ENCODE results near the gene ERGIC1. TPM values are rescaled to one million over a fixed set of nuclear protein-coding genes. Genes with fewer than 3 reads are reported as not detected.
A peak's percentile ranks its signal among the peaks of the same experiment; 100 is the strongest.

The ERGIC1 gene
- total RNA-seq, 1 donor from 2014 or later: 46.4 TPM

DNA sequence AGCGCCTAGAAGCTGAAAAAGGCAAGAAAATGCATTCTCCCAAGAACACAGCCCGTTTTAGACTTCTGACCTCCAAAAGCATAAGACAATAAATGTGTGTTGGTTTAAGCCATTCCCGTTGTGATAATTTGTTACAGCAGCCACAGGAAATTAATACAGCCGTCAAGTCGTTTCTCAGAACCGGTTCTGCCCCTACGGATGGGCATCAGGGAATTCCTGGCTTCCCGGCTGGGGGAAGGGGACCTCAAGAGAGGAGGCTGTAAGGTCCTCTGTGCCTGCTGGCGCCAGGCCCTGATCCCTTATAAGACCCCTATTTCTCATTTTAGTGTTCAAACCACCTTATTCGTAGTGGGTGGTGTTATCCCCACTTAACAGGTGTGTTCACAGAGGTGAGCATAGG, 74.6 kb downstream of the ERGIC1 start:
- no peak overlapping the region for H3K4me3 ChIP-seq (ENCODE audit: low read length in 3 of 3)
- H3K36me3 ChIP-seq (ENCODE audit: control insufficient read depth in 3 of 3, insufficient read depth in 3 of 3, low read length in 3 of 3): peaks cover 4 to 13% (median 11%) of the 10 kb centered on the region in 3 donors
- peaks cover 22 to 34% (median 33%) of the 10 kb centered on the region in 3 donors for H3K4me1 ChIP-seq (ENCODE audit: control insufficient read depth in 3 of 3, insufficient read depth in 3 of 3, low read length in 3 of 3)
- H3K27ac ChIP-seq (ENCODE audit: low read depth, low read length): no peak overlapping the region
- no peak overlapping the region for H3K9ac ChIP-seq (ENCODE audit: low read depth in 1 of 3, low read length in 3 of 3)
- no peaks in the 10 kb centered on the region for H3K9me3 ChIP-seq (ENCODE audit: control insufficient read depth in 3 of 3, low read length in 3 of 3)
- H3K27me3 ChIP-seq (ENCODE audit: control insufficient read depth in 3 of 3, insufficient read depth in 3 of 3, low read length in 3 of 3): no peaks in the 10 kb centered on the region

DNA sequence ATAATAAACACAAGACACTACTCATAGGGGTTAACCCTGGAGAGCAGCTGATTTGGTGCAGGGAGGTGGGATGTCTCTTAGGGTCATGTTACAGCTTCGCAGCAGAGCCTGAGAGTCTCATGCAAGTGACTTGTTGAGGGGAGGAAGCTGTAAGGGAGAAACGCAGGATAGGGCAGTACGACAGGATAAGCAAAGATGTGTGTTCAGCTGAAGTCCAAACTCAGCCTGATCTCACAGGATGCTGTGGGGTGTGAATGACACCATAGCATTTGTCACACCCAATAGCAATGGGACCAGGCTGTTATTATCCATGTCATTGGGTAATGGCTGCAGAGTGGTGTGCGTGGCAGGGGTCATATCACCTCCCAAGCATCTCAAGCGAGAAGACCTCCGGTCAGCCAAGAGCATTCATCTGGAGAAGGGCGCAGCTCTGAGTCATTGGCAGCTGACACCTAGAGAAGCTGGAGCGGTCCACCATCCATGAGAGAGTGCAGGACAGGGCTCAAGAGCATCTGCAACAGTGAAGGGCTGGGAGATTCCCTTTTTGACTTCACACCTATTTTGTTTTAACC, 76.0 kb downstream of the ERGIC1 start:
- Histone ChIP-seq H3K4me1 (ENCODE audit: control insufficient read depth in 3 of 3, insufficient read depth in 3 of 3, low read length in 3 of 3) (peaks cover 8 to 20% (median 20%) of the 10 kb centered on the region in 3 donors), H3K9ac (ENCODE audit: low read depth in 1 of 3, low read length in 3 of 3) (no peak overlapping the region), H3K27ac (ENCODE audit: low read depth, low read length) (no peak overlapping the region), H3K4me3 (ENCODE audit: low read length in 3 of 3) (no peak overlapping the region), H3K9me3 (ENCODE audit: control insufficient read depth in 3 of 3, low read length in 3 of 3) (no peaks in the 10 kb centered on the region), H3K36me3 (ENCODE audit: control insufficient read depth in 3 of 3, insufficient read depth in 3 of 3, low read length in 3 of 3) (peaks cover 11 to 19% (median 17%) of the 10 kb centered on the region in 3 donors), H3K27me3 (ENCODE audit: control insufficient read depth in 3 of 3, insufficient read depth in 3 of 3, low read length in 3 of 3) (no peaks in the 10 kb centered on the region)

GRCh38 chr5:172910828-172911627, 77.0 kb downstream of the ERGIC1 start:
- Histone ChIP-seq H3K27ac (ENCODE audit: low read depth, low read length) (peak overlapping the region; percentile 51), H3K4me3 (ENCODE audit: low read length in 3 of 3) (no peak overlapping the region), H3K36me3 (ENCODE audit: control insufficient read depth in 3 of 3, insufficient read depth in 3 of 3, low read length in 3 of 3) (peaks cover 21 to 28% (median 25%) of the 10 kb centered on the region in 3 donors), H3K4me1 (ENCODE audit: control insufficient read depth in 3 of 3, insufficient read depth in 3 of 3, low read length in 3 of 3) (peaks cover 0 to 10% (median 10%) of the 10 kb centered on the region in 3 donors), H3K9me3 (ENCODE audit: control insufficient read depth in 3 of 3, low read length in 3 of 3) (no peaks in the 10 kb centered on the region), H3K9ac (ENCODE audit: low read depth in 1 of 3, low read length in 3 of 3) (no peak overlapping the region), H3K27me3 (ENCODE audit: control insufficient read depth in 3 of 3, insufficient read depth in 3 of 3, low read length in 3 of 3) (no peaks in the 10 kb centered on the region)

GRCh38 chr5:172911628-172911880, 77.5 kb downstream of the ERGIC1 start:
- Histone ChIP-seq H3K9ac (ENCODE audit: low read depth in 1 of 3, low read length in 3 of 3) (no peak overlapping the region), H3K36me3 (ENCODE audit: control insufficient read depth in 3 of 3, insufficient read depth in 3 of 3, low read length in 3 of 3) (peaks cover 26 to 33% (median 29%) of the 10 kb centered on the region in 3 donors)

GRCh38 chr5:172911976-172912375, 77.9 kb downstream of the ERGIC1 start:
- Histone ChIP-seq H3K27me3 (ENCODE audit: control insufficient read depth in 3 of 3, insufficient read depth in 3 of 3, low read length in 3 of 3) (no peaks in the 10 kb centered on the region), H3K36me3 (ENCODE audit: control insufficient read depth in 3 of 3, insufficient read depth in 3 of 3, low read length in 3 of 3) (peaks cover 26 to 33% (median 29%) of the 10 kb centered on the region in 3 donors), H3K4me3 (ENCODE audit: low read length in 3 of 3) (no peak overlapping the region), H3K27ac (ENCODE audit: low read depth, low read length) (no peak overlapping the region), H3K9me3 (ENCODE audit: control insufficient read depth in 3 of 3, low read length in 3 of 3) (no peaks in the 10 kb centered on the region), H3K9ac (ENCODE audit: low read depth in 1 of 3, low read length in 3 of 3) (no peak overlapping the region), H3K4me1 (ENCODE audit: control insufficient read depth in 3 of 3, insufficient read depth in 3 of 3, low read length in 3 of 3) (peaks cover 0 to under 1% (median under 1%) of the 10 kb centered on the region in 3 donors)

More at GRCh38 chr5:172911628-172911880, 77.5 kb downstream of the ERGIC1 start:
- H3K4me3 ChIP-seq (ENCODE audit: low read length in 3 of 3): no peak overlapping the region
- peaks cover 0 to 5% (median 5%) of the 10 kb centered on the region in 3 donors for H3K4me1 ChIP-seq (ENCODE audit: control insufficient read depth in 3 of 3, insufficient read depth in 3 of 3, low read length in 3 of 3)
- H3K9me3 ChIP-seq (ENCODE audit: control insufficient read depth in 3 of 3, low read length in 3 of 3): no peaks in the 10 kb centered on the region
- no peaks in the 10 kb centered on the region for H3K27me3 ChIP-seq (ENCODE audit: control insufficient read depth in 3 of 3, insufficient read depth in 3 of 3, low read length in 3 of 3)
- H3K27ac ChIP-seq (ENCODE audit: low read depth, low read length): peak overlapping the region; percentile 51

GRCh38 chr5:172913117-172913850, 79.2 kb downstream of the ERGIC1 start:
- H3K9me3 ChIP-seq (ENCODE audit: control insufficient read depth in 3 of 3, low read length in 3 of 3): no peaks in the 10 kb centered on the region
- H3K27ac ChIP-seq (ENCODE audit: low read depth, low read length): no peak overlapping the region
- no peaks in the 10 kb centered on the region for H3K4me1 ChIP-seq (ENCODE audit: control insufficient read depth in 3 of 3, insufficient read depth in 3 of 3, low read length in 3 of 3)
- no peaks in the 10 kb centered on the region for H3K27me3 ChIP-seq (ENCODE audit: control insufficient read depth in 3 of 3, insufficient read depth in 3 of 3, low read length in 3 of 3)
- H3K9ac ChIP-seq (ENCODE audit: low read depth in 1 of 3, low read length in 3 of 3): no peak overlapping the region
- H3K4me3 ChIP-seq (ENCODE audit: low read length in 3 of 3): no peak overlapping the region
- H3K36me3 ChIP-seq (ENCODE audit: control insufficient read depth in 3 of 3, insufficient read depth in 3 of 3, low read length in 3 of 3): peaks cover 26 to 37% (median 31%) of the 10 kb centered on the region in 3 donors

DNA sequence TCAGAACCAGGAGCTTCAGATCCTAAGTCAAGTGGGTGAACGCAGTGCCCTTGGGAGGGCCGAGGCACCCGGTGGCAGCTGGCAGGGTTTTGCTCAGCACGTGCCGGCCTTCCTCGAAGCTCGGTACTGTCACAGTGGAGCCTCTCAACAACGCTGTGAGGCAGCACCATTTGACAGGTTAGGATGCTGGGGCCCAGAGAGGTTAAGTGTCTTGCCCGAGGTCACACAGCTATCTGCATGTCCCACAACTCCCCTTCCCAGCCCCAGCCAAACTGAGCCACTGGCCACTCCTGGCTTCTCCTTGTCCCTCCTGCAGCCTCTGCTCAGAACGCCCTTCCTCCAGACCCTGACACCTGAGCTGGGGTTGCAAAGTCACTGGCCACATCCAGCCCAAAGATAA, 81.5 kb downstream of the ERGIC1 start:
- Histone ChIP-seq H3K36me3 (ENCODE audit: control insufficient read depth in 3 of 3, insufficient read depth in 3 of 3, low read length in 3 of 3) (peaks cover 36 to 44% (median 38%) of the 10 kb centered on the region in 3 donors), H3K9me3 (ENCODE audit: control insufficient read depth in 3 of 3, low read length in 3 of 3) (no peaks in the 10 kb centered on the region), H3K4me1 (ENCODE audit: control insufficient read depth in 3 of 3, insufficient read depth in 3 of 3, low read length in 3 of 3) (peaks cover 7 to 14% (median 10%) of the 10 kb centered on the region in 3 donors), H3K27me3 (ENCODE audit: control insufficient read depth in 3 of 3, insufficient read depth in 3 of 3, low read length in 3 of 3) (no peaks in the 10 kb centered on the region), H3K9ac (ENCODE audit: low read depth in 1 of 3, low read length in 3 of 3) (no peak overlapping the region), H3K4me3 (ENCODE audit: low read length in 3 of 3) (no peak overlapping the region), H3K27ac (ENCODE audit: low read depth, low read length) (no peak overlapping the region)

DNA sequence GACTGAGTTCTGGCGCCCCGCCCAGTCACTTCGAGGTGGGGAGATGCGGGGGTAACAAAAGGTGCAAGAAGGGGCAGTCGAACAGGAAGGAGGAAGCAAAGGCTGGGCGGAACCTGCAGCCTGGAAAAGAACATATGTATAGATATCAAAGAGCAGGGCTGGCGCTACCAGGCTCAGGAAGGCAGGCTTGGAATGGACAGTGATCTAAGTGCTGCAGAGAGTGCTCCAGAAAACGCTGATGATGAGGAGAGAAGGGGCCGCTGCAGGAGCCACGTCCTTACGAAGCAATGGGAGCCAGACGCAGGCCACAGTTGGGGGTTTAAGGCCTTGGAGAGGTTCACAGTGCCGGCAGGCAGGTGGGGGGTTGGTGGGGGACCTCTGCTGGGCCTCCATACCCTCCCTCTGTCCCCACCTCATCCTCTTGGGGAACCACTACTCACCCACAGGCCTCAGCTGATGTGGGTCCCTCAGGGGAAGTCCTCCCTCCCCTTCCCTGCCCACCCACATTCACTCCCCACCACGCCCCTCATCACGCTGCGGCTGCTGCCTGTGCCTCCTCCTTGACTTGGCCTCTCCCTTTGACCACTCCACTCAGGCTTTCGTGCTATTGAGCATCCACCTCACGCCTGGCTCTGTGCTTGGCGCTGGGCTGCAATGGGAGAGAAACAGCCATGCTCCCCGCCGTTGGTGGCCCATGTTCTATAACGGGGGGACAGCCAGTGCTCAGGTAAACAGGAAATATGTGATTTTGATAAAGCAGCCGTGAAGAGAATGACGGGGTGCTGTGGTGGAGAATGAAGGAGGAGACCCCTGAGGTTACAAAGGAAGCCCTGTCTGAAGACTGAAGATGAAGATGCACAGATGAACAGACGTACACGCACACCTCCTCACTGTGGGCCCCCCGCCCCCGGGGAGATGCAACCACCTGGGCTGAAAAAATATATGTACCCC, 84.6 kb downstream of the ERGIC1 start:
- Histone ChIP-seq H3K4me1 (ENCODE audit: control insufficient read depth in 3 of 3, insufficient read depth in 3 of 3, low read length in 3 of 3) (peaks cover 7 to 16% (median 10%) of the 10 kb centered on the region in 3 donors), H3K4me3 (ENCODE audit: low read length in 3 of 3) (no peak overlapping the region), H3K9me3 (ENCODE audit: control insufficient read depth in 3 of 3, low read length in 3 of 3) (no peaks in the 10 kb centered on the region), H3K36me3 (ENCODE audit: control insufficient read depth in 3 of 3, insufficient read depth in 3 of 3, low read length in 3 of 3) (peaks cover 35 to 40% (median 38%) of the 10 kb centered on the region in 3 donors), H3K9ac (ENCODE audit: low read depth in 1 of 3, low read length in 3 of 3) (no peak overlapping the region), H3K27me3 (ENCODE audit: control insufficient read depth in 3 of 3, insufficient read depth in 3 of 3, low read length in 3 of 3) (no peaks in the 10 kb centered on the region), H3K27ac (ENCODE audit: low read depth, low read length) (no peak overlapping the region)

All from skeletal muscle tissue (tissue), 4 donors.